HG02759 (cell line): Measurements from ENCODE around the gene LYST.
"Not testable (repeated sequence)": the region's sequence is repeated elsewhere in the genome, so short reads cannot be mapped to it uniquely, and the experiment has no call there.

Experiments used
- ATAC-seq: cut with Tn5 transposase; IDR thresholded peaks from one replicate; pipeline ENCODE4 v1.9.1; 2021; ENCODE audit warnings: mild to moderate bottlenecking, moderate library complexity; ENCODE audit not compliant: unreplicated experiment

The LYST gene

DNA sequence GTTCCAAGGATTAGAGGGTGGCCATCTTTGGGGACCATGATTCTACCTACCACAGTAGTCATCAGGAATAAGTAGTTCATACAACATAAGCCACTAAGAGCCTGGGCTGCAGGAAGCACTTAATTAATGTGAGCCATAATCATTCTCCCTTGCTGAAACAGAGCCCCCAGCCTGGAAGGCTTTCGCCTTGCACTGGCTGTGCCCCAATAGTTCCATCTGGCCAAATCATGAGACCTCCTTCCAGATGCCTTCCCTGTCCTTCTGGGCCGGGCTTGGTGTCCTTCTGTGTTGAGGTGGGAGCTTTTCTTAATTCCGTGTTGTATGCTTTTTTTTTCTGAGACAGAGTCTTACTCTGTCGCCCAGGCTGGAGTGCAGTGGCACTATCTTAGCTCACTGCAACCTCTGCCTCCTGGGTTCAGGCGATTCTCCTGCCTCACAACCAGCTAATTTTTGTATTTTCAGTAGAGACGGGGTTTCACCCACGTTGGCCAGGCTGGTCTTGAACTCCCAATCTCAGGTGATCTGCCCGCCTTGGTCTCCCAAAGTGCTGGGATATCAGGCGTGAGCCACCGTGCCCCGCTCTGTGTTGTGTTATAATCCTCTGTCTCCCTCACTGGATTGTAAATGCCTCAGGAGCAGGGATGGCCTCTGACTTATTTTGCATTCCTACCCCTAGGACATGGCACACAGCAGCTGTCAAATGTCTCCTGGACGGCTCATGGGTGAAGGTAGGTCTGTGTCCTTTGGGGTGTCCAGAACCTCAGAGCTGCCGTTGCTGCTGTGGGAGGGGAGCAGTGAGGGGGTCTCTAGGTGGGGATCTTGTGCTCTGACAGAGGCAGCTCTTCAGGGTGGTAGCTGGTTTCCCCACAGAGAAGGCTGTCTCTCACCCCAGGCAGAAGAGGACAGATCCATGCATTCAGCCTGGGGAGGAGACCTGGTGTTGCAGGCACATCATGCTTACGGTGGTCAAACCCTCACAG, 227.2 kb downstream of the LYST start:
- ATAC-seq = no peak

DNA sequence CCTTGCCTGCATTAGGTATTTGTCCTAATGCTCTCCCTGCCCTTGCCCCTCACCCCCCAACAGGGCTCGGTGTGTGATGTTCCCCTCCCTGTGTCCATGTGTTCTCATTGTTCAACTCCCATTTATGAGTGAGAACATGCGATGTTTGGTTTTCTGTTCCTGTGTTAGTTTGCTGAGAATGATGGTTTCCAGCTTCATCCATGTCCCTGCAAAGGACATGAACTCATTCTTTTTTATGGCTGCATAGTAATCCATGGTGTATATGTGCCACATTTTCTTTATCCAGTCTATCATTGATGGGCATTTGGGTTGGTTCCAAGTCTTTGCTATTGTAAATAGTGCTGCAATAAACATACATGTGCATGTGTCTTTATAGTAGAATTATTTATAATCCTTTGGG, 228.1 kb downstream of the LYST start:
- not testable (repeated sequence) for ATAC-seq

DNA sequence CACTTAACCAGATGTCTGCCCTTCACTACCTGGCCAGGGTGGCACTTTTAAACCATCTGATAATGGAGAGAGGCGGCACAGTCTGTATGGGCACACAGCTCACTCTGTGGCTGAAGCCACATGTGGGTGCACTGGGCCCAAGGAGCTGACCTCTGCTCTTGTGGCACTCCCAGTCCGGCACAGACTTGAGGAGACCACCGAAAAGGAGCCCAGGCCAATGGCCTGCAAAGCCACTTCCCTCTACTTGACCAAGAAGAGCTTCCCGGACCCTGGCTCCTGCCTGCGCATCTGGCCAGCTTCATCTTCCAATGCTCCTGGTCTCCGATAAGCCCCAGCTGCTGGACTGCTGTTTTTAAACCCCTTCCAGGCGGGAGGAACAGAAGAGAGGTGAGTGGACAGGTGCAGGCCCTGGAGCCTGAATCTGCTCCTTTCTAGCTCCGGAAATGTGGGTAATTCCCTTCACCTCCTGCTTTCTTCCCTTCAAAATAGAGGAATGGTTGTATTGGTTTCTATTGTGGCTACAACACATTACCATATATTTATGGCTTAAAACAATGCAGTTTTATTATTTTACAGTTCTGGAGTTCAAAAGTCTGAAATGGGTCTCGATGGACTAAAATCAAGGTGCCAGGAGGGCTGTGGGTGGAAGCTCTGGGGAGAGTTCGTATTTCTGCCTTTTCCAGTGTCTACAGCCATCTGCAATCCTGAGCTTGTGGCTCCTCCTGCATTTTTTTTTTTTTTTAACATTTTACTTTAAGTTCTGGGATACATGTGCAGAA, 228.8 kb downstream of the LYST start:
- no peak for ATAC-seq

DNA sequence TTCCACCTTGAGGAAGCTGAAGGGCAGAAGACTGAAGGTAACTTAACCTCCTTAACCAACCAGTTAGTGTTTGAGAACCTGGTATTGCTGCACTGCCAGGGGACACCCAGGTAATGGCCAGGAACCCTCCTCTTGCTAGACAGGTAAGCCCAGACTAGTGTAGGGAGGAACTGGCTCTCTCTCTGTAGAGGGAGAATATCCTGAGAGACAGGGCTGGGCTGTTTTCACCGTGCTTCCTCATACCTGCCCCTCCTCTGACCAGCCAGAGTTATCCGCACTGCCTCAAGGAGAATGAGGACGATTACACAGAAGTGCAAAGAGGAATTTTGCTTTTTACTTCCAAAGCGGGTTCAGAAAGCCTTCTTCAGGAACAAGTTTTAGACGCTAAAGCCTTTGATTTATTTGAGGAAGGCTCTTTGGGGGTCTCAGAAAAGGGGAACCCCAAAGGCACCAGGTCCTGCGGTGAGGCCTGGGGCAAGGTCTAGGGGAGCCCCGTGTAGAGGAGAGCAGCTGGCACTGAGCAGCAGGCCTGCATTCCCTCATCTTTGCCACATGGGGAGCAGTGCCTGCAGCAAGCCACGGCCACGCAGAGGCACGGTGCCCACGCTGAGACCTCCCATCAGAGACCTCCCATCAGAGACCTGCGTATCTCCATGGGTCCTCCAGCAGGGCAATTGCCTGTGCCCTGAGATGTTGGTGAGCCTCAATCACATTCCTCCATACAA, 230.6 kb downstream of the LYST start:
- ATAC-seq = no peak

DNA sequence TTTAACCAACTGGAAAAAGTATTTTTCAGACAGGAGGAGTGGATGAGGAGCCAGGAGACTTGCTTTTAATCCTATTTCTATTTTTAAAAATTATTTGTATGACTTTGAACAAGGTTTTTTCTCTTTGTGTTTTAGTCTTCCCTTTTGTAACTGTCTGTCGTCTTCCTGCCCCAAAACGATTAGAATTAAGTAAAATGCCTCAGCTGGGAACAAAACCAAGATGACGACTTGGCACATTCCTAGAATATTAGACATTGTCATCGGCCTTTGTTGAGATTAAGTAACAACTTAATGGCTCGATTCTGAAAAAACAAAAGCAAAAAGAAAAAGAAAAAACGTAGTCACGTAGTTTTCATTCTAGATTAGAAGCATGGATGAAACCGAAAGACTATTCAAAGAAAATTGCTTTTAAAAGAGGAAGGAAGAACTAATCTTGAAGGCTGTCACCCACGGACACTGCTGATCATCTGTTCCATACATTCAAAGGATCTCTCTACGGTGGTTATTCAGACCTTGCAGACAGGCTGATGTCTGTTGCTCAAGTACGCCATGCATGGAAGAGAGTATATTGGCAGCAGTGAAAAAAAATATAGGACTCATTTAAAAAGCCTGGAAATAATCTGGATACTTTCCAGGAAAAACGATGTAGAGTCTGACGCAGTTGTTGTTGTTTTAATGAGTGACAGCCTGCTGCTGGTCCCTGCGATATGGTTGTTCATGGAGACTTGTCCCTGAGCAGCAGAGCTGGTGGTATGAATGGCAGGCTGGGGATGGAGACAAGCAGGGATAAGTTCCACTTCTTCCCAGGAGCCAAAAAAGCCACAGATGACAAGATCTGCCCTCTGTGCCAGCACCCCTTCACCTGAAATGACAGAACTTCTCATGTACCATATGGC, 234.0 kb downstream of the LYST start:
- peak; percentile 82 for ATAC-seq

DNA sequence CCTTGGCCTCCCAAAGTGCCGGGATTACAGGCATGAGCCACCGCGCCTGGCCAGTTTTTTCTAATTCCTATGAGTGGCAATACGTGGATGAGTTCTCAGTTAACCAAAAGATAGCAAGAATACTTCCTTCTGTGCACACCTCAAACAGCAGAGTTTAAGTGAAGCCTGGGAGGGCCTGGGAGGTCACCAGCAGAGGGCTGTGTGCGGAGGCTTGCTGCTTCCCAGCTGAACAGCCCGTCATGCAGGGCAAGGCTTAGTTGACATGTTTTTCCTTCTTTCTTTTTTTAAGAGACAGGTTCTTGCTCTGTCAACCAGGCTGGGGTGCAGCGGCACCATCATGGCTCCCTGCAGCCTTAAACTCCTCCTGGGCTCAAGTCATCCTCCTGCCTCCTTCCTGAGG, 234.9 kb downstream of the LYST start:
- ATAC-seq = no peak

DNA sequence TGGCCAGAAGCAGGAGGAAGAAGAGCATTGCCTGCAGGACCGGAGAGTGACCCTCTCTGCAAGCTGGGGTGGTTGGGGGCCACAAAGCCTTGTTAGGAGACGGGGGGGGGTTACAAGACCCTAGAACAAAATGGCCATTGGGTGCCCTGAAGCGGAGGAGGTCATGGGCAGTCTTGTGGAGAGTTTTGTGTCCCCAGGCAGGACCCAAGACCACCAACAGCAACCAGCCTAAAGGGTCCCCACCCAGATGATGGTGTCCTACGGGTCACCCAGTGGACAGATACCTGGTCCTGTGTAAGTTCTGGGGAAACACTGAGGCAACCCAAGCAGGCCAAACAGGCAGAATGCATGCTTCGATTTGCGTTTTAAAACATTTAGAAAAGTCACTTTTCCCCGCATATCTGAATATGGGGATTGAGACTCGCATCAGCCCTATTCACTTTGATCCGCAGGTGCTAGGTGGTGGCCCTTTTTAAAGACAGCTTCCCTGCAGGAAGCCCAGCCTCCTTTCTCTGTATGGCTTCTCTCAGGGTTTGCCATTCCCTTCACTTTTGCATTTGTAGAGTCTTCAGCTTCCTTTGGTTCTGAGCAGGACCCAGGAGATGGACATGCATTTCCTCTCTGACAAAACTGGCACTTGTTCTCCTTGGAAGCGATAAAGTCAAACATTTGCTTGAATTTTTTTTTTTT, 238.2 kb downstream of the LYST start:
- ATAC-seq = no peak

DNA sequence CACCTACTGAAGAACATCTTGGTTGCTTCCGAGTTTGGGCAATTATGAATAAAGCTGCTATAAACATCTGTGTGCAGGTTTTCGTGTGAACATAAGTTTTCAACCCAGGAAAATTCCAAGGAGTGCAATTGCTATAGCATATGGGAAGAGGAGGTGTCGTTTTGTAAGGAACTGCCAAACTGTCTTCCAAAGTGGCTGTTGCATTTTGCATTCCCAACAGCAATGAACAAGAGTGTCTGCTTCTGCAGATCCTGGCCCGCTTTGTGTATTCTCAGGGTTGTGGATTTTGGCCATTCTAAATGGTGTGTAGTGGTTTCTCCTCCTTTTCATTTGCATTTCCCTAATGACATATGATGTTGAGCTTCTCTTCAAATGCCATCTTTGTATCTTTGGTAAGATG, 240.9 kb downstream of the LYST start:
- no peak for ATAC-seq

DNA sequence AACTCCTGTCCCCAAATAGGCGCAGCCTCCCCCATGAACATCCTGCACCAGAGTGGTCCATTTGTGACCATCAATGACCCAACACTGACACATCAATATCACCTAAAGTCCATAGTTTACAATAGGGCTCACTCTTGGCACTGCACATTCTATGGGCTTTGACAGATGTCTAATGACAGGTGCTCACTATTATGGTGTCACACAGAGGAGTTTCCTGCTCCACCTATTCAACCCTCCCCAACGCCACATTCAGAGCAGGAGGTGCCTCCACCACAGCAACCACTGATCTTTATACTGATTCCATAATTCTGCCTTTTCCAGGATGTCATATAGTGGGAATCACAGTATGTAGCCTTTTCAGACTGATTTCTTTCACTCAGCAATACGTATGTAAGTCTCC, 241.4 kb downstream of the LYST start:
- ATAC-seq = no peak

DNA sequence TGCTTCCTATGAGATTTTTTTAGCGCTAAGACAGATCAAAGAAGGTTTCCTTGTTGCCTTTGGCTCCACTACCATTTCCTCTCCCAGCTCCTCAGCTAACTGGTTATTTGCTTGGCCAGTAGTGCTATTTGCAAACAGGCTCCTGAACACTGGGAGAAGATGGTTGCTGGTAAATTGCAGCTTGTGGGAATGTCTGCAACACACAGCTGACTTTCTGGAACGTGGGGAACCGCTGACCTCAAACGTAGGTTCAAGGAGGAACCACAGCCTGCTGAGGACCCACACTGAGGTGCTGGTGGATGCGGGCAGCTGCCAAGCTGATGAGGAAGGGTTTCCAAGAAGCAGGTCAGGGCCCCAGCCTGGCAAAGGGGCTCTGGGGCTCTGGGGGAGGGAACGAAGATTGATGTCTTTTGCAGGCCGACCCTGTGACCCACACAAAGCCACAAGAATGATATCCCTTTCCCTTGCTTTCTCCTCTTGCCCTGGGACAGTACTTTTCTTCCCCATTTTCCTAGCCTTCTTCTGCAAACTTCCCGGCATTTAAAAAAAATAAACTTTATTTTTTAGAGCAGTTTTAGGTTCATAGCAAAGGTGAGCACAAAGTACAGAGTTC, 241.9 kb downstream of the LYST start:
- no peak for ATAC-seq

DNA sequence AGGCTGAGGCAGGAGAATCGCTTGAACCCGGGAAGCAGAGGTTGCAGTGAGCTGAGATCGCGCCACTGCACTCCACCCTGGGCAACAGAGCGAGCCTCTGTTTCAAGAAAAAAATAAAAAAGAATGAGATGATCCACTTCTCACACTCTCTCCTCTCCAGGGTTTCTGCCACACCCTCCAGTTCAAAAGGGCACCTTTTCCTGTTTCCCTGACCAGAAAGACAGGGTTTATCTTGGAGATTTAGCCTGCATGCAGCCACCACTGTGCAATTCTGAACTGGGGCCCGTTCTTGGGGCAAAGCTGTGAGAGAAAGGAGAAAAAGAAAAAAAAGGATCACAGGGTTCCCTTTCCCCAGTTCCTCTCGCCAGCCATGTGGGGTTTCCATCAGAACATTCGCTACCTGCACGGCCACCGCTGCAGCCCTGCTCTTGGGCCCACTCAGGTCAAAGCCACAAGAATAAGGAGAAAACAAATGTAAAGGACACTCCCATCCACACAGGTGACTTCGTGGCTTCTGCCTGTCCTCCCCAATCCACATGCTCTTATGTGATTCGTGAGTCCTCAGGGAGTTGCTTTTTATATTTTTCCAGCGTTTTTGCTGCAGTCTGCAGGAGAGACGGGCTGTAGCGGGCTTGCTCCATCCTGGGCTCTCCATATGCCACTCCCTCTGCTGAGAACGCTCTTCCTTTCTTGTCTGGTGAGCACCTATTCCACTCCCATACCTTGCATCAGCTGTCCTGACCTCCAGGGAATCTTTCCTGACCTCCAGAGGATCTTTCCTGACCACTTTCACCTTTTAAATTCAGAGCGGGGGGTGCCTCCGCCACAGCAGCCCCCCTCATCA, 243.5 kb downstream of the LYST start:
- no peak for ATAC-seq

DNA sequence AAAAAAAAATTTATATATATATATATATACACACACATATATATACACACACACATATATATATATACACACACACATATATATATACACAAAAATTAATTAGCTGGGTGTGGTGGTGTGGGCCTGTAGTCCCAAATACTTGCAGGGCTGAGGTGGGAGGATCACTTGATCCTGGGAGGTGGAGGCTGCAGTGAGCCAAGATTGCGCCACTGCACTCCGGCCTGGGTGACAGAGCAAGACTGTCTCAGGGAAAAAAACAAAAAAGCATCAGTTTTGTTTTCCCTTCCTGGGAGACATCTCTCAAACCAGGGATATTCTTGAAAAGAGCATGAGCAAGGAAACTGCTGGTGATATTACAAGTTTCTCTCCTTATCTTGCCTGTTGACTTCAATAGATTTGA, 247.6 kb downstream of the LYST start:
- ATAC-seq = not testable (repeated sequence)

DNA sequence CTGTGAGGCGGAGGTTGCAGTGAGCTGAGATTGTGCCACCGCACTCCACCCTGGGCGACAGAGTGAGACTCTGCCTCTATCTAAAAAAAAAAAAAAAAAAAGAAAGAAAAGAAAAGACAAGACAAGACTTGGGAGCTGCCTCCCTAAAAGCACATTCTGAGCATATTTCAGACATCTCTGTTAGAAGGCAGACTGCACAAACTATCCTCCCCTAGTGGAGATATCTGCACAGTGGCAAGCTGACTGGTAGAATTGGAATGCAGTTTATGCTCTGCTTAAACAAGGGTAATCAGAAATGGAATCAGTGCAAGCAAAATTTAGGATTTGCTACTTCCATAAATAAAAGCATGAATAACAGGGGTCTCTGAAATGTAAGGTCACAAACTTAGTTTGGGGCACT, 248.9 kb downstream of the LYST start:
- no peak for ATAC-seq

DNA sequence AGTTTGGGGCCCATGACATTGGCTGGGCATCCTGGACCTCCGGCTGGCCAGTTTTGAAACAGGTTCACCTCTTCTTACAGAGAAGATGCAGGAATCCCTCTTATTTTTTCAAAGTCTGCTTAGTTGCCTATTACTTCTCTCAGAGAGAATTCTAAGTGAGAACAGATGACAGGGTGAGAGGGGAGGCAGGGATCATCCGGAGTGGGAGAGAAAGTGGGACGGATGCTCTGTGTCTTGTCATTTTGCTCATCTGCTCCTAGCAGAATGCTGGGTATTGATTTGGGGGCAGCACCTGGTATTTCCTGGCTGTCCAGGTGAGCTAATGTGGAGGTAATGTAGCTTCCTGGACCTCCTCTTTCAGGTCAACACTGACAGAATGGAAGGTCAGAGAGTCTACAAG, 249.6 kb downstream of the LYST start:
- no peak for ATAC-seq

DNA sequence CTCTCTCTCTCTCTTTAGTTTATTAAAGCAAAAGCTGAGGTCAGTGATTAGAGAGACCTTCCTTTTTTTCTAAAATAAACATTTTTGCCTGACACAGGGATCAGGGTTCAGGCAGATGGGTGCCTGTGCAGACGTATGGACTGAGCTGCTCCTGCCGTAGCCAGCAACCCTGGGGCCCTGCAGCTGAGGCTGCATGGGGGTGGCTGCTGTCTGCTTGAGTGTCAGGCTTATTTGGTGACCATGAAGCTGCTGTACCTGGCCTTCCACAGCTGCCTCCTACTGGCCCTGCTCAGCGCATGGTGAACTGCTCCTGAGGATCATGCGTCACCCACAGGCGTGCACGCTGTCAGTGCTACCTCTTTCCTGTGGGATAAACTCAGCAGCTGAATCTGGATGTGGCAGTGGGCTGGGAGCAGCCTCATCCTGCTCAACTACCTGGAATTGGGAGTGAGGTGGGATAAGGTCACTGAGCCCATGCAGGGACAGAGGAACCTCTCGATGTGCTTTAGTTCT, 252.2 kb downstream of the LYST start:
- no peak for ATAC-seq

DNA sequence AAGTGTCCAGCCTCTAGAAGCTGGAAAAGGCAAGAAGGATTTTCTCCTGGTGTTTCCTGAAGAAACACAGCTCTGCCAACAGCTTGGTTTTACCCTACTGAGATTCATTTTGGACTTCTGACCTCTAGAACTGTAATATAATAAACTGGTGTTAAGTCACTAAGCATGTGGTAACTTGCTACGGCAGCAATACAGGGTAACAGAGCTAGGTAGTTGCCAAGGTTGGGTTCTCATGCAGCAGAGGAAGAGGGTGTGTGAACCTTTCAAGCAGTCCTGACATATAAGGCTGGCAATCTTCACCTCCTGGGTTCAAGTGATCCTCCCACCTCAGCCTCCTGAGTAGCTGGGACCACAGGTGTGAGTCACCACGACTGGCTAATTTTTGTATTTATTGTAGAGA, 253.1 kb downstream of the LYST start:
- ATAC-seq = no peak

DNA sequence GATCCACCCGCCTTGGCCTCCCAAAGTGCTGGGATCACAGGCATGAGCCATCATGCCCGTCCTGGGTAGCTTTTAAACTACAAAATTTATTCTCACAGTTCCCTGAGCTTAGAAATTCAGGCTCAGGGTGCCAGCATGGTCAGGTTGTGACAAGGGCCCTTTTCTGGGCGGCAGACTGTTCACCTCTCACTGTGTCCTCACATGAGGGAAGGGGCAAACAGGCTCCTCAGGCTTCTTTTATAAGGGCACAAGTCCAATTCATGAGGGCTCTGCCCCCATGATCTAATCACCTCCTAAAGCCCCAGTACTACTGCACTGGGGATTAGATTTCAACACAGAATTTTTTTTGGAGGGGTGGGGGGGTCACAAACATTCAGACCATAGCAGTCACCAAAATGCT, 253.9 kb downstream of the LYST start:
- no peak for ATAC-seq
